NCI-H748 treated with DMSO at 0.1 percent for 48 hours (cell line): ENCODE data around the gene SLC12A7.
"Not testable (repeated sequence)": the region's sequence is repeated elsewhere in the genome, so short reads cannot be mapped to it uniquely, and the experiment has no call there.

Source experiments
- DNase-seq: peaks from one replicate; lab custom pipeline; 2025; lab: John Stamatoyannopoulos, UW

The SLC12A7 gene

GRCh38 chr5:1007681-1008450 is 104.0 kb downstream of the SLC12A7 start:
- no peak for DNase-seq

GRCh38 chr5:1007221-1007680 is 104.6 kb downstream of the SLC12A7 start:
- DNase-seq, result no peak

- no peak for DNase-seq
Measured at GRCh38 chr5:1006656-1007071, 105.2 kb downstream of the SLC12A7 start.

GRCh38 chr5:1005904-1006655 is 105.8 kb downstream of the SLC12A7 start:
- DNase-seq, result no peak

GRCh38 chr5:1005249-1005851 is 106.5 kb downstream of the SLC12A7 start:
- no peak for DNase-seq

- peak; percentile 62 for DNase-seq
Measured at GRCh38 chr5:1004461-1005248, 107.2 kb downstream of the SLC12A7 start.

GRCh38 chr5:1003296-1003937 is 108.4 kb downstream of the SLC12A7 start:
- peak; percentile 99 for DNase-seq

GRCh38 chr5:1002836-1003235 is 109.0 kb downstream of the SLC12A7 start:
- DNase-seq, result no peak

GRCh38 chr5:1002271-1002546 is 109.7 kb downstream of the SLC12A7 start:
- no peak for DNase-seq

- no peak for DNase-seq
Measured at GRCh38 chr5:1001406-1002270, 110.2 kb downstream of the SLC12A7 start.

GRCh38 chr5:1000831-1001230 is 111.0 kb downstream of the SLC12A7 start:
- not testable (repeated sequence) for DNase-seq
